ENCODE data around the gene CHSY1.
A peak's percentile ranks its signal among the peaks of the same experiment; 100 is the strongest.

The CHSY1 gene

DNA sequence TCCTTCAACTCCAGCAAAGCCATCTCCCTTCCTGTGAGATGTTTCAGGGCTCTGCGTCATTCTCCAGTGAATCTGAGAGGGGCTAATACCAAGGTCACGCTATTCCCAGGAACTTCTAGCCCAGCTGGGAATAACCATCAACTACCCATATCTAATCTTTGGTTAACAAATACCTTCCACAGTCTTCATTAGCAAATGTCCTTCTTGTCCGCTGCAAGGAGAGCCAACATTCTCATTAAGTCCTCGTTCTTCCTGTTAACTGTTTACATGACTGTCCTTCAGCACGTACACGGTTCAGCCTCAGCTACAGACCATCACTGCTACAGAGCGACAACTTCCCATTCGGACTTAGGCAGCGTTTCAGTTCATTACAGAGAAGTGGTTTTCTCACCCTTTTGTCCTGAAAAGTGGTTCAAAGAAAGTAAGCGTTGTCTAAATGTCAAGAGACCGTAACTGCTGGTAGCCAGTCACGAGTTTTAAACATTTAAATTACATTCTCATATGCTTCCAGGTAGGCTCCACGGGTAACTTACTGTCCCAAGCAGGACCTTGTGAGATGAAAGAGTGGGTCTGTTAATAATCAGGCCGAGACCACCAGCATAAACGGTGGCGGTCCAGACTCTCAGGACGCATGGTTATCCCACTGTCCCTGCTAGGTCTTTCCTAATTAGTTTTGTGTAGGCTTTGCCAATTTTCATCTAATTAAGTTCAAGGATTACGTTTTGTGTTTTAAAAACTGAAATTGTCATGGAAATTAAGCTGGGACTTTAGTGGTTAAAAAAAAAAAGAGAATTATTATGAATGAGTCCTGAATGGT lies 63.8 kb downstream of the CHSY1 start:
- DNase-seq: peak; percentile 57

DNA sequence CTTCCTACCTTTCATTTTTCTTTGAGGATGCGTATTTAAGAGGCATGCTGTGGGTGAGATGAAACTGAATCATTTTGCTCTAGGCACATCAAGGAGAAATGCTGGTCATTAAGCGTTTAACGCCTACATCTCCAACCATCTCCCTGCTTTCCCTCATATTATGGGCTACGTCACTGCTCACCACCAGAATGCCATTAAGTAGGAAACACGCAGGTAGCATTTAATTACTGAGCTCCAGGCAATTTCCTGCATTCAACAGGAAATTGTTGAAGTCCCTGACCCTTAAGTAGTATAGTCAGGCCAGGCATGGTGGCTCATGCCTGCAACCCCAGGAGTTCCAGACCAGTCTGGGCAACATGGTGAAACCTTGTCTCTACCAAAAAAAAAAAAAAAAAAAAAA lies 66.1 kb downstream of the CHSY1 start:
- no peak for DNase-seq

DNA sequence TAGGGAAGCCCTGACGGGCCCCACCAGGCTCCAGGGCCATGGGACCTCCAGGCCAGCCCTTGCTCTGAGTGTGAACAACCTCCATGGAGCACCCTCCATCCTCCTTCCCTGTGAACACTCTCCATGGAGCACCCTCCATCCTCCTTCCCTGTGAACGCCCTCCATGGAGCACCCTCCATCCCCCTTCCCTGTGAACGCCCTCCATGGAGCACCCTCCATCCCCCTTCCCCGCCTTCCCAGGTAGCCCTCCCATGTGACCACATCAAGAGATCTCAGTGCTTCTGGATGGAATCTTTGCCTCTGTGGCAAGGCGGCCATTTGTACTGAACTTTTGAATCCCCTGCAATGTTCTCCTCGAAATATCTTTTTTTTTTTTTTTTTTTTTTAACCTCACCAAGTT lies 66.5 kb downstream of the CHSY1 start:
- DNase-seq: no peak

DNA sequence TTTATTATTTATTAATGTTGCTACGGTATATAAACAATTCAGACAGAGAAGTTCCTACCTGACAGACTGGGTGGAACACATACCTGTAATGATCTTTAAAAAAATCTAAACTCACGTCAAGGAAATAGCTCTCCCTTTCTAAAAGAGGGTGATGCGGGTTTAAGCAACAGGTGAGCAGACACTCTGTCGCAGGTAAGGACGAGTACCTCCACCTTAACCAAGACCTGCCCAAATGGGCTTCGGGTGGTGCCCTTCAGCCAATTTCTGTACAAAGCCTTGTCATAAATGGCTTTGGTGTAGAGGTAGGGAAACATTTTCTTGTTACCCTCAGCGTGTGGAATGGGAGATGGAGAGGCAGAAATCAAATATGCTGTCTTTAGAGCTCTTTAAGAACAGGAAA lies 67.0 kb downstream of the CHSY1 start:
- no peak for DNase-seq

DNA sequence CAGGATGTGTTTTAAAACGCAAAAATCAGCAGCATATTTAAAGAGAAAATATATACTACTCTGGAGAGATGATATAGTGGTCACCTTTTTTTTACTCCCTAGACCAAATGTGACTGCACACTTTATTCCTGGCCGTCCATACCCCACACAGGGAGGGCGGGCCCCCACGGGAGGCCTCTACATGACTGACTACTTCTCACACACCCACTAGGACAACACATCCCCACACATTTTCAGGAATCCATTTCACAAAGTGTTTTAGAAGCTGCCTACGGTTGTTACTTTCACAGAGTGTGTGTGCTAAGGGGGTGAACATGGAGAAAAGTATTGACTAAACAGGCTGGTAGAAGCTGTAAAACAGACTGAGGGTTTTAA lies 67.9 kb downstream of the CHSY1 start:
- DNase-seq: no peak

DNA sequence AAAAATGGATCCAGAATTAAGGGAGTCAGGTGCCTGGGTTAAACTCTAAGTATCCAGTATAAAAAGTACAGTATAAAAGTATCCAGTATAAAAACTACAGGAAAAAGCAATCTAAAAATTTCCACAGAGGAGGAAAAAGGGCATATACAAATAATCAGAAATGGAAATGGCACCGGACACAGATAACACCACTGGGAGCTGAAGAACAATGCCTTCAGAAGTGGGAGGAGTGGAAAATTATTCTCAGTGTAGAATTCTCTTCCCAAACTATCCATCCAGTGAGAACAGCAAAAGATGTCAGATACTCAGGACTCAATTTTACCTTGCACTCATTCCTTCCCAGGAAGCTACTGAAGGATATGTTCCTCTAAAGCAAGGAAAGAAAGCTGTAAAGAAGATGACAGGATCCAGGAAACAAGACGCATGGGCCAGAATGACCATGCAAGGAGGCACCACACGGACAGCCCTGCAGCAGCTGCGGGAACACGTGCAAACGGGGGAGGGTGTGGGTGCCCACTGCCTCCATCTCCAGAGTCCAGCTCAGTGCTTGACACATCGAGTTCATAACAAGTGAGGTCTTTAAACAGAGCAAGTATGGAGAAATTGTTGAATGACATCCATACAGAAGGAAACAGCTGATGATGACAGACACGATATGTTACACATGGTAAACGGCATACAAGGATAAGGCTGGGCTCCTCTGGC lies 68.5 kb downstream of the CHSY1 start:
- DNase-seq: no peak

DNA sequence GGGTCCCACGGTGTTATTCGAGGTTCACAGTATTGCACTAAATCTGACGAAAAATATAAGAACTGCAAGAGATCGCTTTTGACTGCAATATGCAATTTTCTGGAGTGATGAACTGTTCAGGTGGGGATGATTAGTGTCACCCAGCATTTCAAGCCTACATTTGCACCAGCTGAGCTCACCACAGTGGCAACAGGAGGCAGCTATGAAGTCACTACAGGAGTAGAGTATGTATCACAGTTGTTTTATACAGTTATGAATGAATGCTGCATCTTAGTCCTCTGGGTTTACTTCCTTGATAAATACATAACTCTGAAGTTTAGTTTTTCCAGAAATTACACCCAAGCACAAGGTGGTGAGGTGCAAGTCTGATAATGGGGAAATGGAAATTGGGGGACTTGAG lies 69.6 kb downstream of the CHSY1 start:
- DNase-seq: no peak

DNA sequence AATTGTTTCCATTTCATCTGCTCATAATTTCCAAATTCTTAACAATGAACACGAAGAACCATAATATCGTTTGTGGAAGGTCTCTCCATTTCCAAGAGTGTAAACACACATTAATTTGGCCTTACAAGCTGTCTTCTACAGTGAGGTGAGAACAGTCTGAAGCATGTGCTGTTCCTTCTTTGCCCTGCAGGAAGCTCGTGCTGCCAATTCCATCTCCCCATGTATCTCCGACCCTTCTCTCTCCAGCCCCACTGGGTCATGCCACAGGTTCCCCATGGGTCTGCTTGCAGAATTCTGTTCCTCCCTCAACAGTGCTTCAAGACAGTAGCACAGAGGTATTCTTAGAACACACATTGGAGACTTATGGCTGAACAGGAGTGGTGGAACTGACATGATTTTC lies 70.5 kb downstream of the CHSY1 start:
- DNase-seq: no peak

DNA sequence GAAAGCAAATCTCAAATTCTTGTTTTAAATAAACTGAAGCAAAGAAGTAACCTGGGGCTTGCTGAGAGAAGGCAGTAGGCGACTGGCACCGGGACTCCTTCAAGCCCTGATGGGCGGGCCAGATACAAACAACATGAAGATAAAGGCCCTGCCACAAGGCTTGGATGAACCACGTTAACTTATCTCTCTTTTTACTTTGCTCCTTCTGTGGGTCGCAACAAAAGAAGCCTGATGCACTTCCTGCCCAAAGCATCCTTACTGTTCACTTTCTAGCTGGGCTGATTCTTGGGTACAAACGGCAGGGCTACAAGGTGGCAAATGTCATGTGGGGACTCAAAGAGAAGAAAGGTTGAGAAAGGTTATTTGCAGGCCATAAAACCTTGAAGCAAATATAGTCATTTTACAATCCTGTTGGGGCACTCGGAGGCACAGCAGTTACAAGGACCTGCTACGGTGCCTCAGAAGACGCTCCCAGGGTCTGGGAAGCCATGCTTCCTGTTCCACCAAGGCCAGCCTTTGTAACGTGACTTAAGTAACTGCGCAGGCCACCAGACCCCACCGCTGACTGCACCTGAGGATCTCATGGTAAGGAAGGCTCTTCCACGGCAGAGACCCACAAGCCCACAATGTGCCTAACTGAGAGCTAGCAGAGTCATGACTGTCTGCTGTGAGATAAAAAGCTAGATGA lies 71.1 kb downstream of the CHSY1 start:
- DNase-seq: no peak

DNA sequence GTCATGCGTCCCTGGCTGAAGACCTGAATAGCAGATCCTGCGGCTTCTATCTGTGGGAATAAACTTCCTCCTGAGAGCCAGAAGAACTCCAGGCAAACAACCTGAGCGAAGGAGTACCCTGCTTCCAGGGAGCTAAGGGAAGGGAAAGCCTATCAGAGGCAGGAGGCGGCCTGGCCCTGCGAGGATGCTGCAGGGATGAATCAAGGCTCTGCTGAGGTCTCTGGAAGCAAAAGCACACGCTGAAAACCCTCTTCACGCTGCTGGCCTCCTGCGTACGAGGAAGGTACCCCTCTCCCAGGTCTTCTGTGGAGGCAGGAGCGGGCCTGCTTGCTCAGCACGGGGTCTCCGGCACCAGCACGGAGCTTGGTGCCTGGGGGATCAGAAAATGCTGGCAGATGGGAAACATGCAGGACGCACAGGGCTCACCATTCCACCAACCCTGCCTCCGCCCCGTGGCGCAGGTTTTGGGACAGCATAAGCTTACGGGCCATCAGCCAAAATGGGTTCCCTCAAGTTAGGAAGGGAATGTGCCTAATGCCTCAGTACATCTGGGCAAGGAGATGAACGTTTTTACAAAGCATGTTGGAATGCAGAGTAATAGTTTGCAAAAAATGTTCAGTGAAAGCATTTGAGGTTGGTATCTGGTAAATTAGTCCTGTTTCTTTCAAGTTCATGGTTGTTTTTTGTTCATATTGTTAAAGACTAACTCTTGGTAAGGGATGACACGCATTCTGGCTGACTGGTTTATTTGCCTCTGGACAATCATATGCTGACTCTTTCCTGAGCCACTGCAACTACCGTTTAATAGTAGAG lies 72.3 kb downstream of the CHSY1 start:
- no peak for DNase-seq

DNA sequence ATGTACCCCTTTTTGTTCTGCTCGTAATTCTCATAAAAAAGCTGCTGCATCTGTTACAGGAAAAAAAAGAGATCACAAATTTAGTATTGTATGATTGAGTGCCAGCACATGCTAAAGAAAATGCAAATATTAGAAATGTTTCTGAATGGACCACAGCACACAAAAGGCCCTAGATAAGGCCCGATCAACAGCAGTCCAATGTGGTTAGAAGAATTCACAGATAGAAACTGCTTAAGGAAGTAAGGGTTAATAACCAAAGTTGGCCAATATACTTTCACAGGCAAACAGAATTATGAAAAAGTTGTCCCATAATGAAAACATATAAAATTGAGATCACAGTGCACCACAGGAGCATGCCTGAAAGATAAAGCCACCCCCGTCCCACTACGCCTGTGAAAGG lies 72.9 kb downstream of the CHSY1 start:
- DNase-seq: no peak

DNA sequence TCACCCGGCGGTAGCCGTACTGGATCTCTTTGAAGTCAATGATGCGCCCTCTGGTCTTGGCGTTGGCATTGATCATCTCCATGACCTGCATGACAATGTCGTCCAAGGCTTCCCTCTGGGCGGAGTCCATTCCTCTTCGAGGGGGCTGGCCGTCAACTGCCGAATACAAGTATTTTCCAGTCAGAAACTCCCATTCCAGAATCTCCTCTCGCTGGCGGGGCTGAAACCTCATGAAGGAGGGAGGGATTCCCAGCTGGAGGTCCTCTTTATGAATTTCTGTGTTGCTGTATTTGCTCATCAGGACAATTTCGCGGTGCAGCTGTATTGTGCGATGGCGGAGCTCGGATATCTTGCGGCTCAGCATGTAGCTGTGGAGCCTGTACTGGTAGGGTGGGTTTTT lies 73.4 kb downstream of the CHSY1 start:
- DNase-seq: no peak

DNA sequence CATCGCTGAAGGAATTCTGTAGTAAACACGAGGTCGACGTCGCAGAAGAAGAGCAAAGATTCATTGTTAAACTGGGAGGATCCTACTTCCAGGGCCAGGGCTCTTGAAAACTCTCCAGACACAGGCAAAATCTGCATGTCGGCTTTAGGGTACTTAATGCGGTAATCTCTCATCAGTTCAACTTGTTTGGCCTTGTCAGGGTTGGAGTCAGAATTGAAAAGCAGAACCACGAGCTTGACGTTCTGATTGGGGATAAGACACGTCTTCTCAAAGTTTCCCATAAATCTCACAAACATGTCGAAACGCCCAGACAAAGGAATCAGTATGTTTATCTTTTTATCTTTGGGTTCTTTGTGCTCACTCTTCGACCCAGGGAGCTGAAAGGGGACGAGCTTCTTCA lies 74.0 kb downstream of the CHSY1 start:
- no peak for DNase-seq

DNA sequence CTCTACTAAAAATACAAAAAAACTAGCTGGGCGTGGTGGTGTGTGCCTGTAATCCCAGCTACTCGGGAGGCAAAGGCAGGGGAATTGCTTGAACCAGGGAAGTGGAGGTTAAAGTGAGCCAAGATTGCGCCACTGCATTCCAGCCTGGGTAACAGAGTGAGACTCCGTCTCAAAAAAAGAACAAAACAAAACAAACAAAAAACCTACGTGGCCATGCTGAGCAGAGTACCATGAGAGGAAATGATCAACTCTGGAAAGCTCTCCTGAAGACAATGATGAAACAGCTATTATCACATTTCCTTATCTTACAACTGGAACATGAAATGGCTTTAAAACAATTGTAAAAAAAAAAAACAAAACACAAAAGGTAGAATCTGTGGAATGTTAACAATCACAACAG lies 75.2 kb downstream of the CHSY1 start:
- DNase-seq: no peak

DNA sequence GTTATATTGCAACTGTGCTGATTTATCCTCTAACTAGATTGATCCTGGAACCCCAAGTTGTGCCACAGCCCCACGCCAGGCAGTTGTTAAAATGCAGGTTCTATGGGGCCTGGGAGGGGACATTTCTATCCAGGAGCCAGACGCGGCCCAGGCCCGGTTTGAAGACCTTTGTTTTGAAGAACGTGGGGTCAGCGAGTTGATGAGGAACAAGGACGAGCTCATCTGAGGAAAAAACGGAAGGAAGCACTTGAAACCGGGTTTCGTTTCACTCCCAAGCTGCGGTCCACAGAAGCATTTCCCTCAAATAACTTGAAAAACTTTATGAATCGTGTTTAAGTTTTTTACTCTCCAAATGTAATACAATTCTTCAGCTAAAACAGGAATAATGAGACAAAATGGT lies 76.4 kb downstream of the CHSY1 start:
- DNase-seq: no peak

DNA sequence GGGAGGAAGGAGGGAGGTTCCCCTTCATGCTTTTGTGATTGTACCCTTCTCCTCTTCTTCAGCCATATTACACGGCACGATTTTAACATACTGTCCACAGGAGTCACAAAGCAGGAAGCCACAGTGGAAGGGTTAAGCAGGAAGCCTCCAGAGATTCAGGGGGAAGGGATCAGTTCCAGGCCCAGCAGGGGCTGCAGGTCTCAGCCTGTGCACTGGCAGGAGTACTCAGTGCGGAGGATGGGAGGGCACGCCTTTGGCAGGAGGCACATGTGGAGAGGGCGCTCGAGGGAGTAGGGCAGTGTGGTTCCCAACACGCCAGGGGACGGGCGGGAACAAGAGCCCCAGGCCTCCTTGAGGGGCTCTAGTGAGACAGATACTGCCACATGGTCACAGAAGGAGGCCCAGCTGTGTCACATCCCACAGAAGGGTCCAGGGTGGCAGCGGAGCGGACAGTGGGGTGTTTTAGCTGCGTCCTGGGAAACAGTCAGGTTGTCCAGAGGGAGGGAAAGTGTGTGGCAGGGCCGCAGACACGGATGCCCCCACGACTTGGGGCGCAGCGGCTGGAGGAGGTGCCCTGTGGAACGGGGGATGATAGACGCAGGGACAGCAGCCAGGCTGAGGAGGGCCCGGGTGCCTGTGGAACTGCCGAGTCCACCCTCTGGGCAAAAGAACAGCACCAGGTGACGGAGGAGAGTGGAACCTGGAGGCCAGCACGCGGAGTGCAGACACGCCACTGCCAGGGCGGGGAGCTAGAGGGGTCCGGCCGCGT lies 77.5 kb downstream of the CHSY1 start:
- no peak for DNase-seq

DNA sequence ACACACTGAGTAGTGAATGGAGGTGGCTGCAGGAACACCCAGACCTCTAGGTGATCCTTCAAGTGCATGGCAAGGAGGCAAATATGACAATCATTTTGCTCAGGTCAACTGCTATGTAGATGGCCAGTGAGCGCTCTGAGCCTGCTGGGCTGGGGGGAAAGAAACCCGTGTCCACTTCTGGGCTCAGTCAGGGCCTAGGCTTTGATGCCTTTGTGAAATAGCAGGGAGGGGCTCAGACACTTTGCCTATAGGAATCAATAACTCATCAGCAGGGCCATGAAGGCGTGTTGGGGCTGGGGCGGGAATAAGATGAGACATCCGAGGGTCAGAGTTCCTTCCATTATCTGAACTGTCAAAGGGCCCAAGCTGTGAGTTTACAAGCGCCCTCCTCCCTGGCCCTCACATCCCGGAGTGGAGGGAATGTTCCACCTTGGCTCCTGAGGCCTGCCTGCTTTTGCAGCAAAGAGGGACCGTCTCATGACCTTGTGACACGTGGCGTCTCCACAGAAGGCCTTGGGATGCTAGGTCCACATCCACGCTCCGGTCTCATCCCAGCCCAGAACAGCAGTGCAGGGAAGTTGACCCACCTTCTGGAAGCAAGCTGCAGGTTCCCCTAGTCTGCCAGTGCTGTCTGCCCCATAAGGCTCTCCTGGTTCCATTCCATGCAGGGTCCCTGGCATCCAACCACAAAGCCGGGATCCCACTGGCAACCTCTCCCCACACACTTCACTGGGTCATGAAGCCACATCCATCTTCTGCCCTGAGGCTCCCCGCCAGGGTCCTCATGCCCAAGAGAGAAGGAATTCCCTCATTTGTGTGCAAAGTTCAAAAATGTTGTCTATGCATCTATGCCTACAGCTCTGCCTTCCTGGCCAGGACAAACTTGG lies 78.4 kb downstream of the CHSY1 start:
- DNase-seq: no peak

DNA sequence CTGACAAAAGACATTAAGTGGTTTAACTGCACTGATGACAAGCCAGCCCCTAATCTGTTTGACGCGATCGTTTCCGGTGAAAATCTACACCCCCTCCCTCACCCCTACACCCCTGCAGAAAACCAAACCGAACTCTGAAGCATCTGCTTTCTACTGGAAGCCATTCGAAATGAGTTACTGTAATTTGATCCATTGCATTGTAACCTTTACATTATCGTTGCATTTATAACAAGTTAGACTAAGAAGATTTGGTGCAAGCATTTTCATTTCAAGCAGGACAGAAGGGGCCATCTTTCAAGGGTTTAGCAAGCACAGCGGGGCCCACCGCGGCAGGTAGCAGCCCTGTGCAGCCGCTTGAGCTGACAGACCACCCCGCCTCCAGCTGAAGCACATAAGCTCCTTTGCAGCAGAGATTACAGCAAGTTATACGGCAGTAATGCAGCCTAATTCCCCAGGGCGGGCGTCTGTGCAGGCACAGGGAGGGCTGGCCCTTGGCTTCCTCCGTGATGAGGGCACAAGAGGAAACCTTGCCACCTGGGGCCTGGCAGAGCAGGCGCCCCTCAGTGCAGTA lies 79.3 kb downstream of the CHSY1 start:
- peak; percentile 83 for DNase-seq

DNA sequence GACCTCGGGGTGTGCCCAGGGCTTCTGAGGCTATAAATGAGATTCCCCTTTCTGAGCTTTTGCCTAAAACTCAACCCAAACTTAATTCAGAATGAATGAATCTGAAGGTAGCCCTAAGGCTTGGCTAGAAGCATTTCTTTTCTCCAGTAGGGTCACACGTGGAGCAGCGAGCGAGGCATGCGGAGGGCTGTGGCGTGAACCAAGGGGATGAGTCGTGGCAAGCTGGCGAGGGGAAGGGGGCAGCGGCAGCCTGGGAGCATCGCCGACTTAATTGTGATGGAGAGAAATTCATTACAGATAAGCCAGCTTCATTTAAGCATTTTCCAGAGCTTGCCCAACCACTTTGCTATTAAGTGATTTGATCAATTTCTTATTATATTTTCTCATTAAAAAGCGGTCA lies 79.9 kb downstream of the CHSY1 start:
- no peak for DNase-seq

DNA sequence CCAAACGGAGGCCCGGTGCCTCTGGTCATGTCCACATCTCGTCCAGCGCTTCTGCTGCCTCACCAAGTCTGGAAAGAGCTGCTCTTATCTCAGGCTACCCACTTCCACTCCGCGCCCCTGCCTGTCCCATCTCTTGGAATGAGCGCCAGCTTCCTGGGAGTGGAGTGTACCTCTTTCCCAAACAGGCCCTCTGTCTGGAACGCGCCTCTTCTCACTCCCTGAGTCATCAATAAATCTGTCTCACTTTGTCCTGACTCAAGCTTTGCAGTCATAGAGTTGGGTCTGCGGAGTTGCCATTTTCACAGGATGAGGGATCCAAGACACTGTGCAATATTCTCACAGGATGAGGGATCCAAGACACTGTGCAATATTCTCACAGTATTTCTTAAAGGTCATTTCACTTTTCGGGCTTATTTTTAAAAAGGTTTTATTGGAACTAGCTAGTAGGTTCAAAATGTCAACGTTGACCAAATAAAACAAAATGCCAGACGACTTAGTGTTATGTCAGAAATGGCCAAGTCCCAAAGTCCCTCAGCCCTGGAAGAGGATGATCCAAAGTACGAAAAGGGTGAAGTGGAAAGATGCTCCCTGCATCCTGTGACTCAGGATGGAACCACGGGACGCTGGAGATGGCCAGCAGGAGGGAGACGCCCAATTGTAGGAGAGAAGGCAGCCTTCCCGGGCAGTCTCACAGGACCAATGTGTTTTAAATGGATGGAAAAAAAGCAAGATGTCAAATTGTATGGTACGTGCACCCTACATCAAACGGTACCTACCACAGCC lies 81.1 kb downstream of the CHSY1 start:
- no peak for DNase-seq
